Measurements from ENCODE around the gene SHB. TPM values are rescaled to one million over a fixed set of nuclear protein-coding genes. Genes with fewer than 3 reads are reported as not detected.

Gene SHB
- total RNA-seq, 2 experiments from 2014 or later: 0.41 to 1.0 TPM

- no TSS peak for BruUV-seq (replicated peaks)
- no peaks in the 10 kb centered on the region for H3K79me2 ChIP-seq (ENCODE audit: insufficient read depth, low read depth, low read length)
- no peaks in the 10 kb centered on the region for H3K9me3 ChIP-seq (ENCODE audit: low read length)
- H2AFZ ChIP-seq (ENCODE audit: low read length): no peak overlapping the region
- no peak overlapping the region for H3K4me3 ChIP-seq (ENCODE audit: low read depth, low read length, poor library complexity, severe bottlenecking)
- DNase-seq (ENCODE audit: low spot score): no peak
- no peaks in the 10 kb centered on the region for H3K36me3 ChIP-seq (ENCODE audit: insufficient read depth, low read length)
- H3K4me1 ChIP-seq (ENCODE audit: insufficient read depth, low read length, poor library complexity, severe bottlenecking): no peaks in the 10 kb centered on the region
- ChIA-PET CTCF (ENCODE audit: unreplicated experiment) (no interaction called here), POLR2A (no interaction called here)
- intact Hi-C loops (cut with micrococcal nuclease; ENCODE audit: unreplicated experiment): no loop called here
- no peak overlapping the region for H3K4me2 ChIP-seq (ENCODE audit: low read length)
- no peak for TF ChIP-seq CTCF (conservative IDR thresholded peaks at IDR 0.05; ENCODE audit: low read length)
- no peak for TF ChIP-seq EZH2phosphoT487 (IDR thresholded peaks at IDR 0.05; ENCODE audit: borderline replicate concordance, low read depth, low read length)
- no peaks in the 10 kb centered on the region for H3K9me2 ChIP-seq (ENCODE audit: insufficient read depth, low read length)
- no peak overlapping the region for H3K27ac ChIP-seq (ENCODE audit: low read depth, low read length, poor library complexity, severe bottlenecking)
- no peaks in the 10 kb centered on the region for H4K20me1 ChIP-seq (ENCODE audit: insufficient read depth, low read length)
Observed at GRCh38 chr9:38036359-38037084, 32.5 kb downstream of the SHB start.

GRCh38 chr9:38035873-38036272 lies 33.2 kb downstream of the SHB start:
- no peak overlapping the region for H3K4me3 ChIP-seq (ENCODE audit: low read depth, low read length, poor library complexity, severe bottlenecking)
- H3K4me1 ChIP-seq (ENCODE audit: insufficient read depth, low read length, poor library complexity, severe bottlenecking): no peaks in the 10 kb centered on the region
- H3K27ac ChIP-seq (ENCODE audit: low read depth, low read length, poor library complexity, severe bottlenecking): no peak overlapping the region
- ChIA-PET POLR2A (no interaction called here), CTCF (ENCODE audit: unreplicated experiment) (no interaction called here)
- no TSS peak for BruUV-seq (replicated peaks)
- intact Hi-C loops (cut with micrococcal nuclease; ENCODE audit: unreplicated experiment): no loop called here
- H3K9me3 ChIP-seq (ENCODE audit: low read length): no peaks in the 10 kb centered on the region
- no peak for TF ChIP-seq CTCF (conservative IDR thresholded peaks at IDR 0.05; ENCODE audit: low read length)
- TF ChIP-seq EZH2phosphoT487 (IDR thresholded peaks at IDR 0.05; ENCODE audit: borderline replicate concordance, low read depth, low read length): no peak
- no peaks in the 10 kb centered on the region for H3K36me3 ChIP-seq (ENCODE audit: insufficient read depth, low read length)
- no peak overlapping the region for H2AFZ ChIP-seq (ENCODE audit: low read length)
- H3K79me2 ChIP-seq (ENCODE audit: insufficient read depth, low read depth, low read length): no peaks in the 10 kb centered on the region
- H3K9me2 ChIP-seq (ENCODE audit: insufficient read depth, low read length): no peaks in the 10 kb centered on the region
- H3K4me2 ChIP-seq (ENCODE audit: low read length): no peak overlapping the region
- no peak for DNase-seq (ENCODE audit: low spot score)
- H4K20me1 ChIP-seq (ENCODE audit: insufficient read depth, low read length): no peaks in the 10 kb centered on the region

- H3K9me3 ChIP-seq (ENCODE audit: low read length): no peaks in the 10 kb centered on the region
- no peaks in the 10 kb centered on the region for H4K20me1 ChIP-seq (ENCODE audit: insufficient read depth, low read length)
- DNase-seq (ENCODE audit: low spot score): no peak
- H3K9me2 ChIP-seq (ENCODE audit: insufficient read depth, low read length): no peaks in the 10 kb centered on the region
- no peak overlapping the region for H2AFZ ChIP-seq (ENCODE audit: low read length)
- no peaks in the 10 kb centered on the region for H3K36me3 ChIP-seq (ENCODE audit: insufficient read depth, low read length)
- ChIA-PET POLR2A (interaction anchor here (0.9 kb wide), 1 partner anchor 113 kb away, joined by 4 read pairs; no protein-coding TSS in a partner anchor), CTCF (ENCODE audit: unreplicated experiment) (no interaction called here)
- BruUV-seq (replicated peaks): no TSS peak
- H3K79me2 ChIP-seq (ENCODE audit: insufficient read depth, low read depth, low read length): no peaks in the 10 kb centered on the region
- TF ChIP-seq EZH2phosphoT487 (IDR thresholded peaks at IDR 0.05; ENCODE audit: borderline replicate concordance, low read depth, low read length) (no peak), CTCF (conservative IDR thresholded peaks at IDR 0.05; ENCODE audit: low read length) (no peak)
- H3K4me1 ChIP-seq (ENCODE audit: insufficient read depth, low read length, poor library complexity, severe bottlenecking): no peaks in the 10 kb centered on the region
- H3K4me2 ChIP-seq (ENCODE audit: low read length): no peak overlapping the region
- no peak overlapping the region for H3K27ac ChIP-seq (ENCODE audit: low read depth, low read length, poor library complexity, severe bottlenecking)
- no peak overlapping the region for H3K4me3 ChIP-seq (ENCODE audit: low read depth, low read length, poor library complexity, severe bottlenecking)
- intact Hi-C loops (cut with micrococcal nuclease; ENCODE audit: unreplicated experiment): no loop called here
Observed at GRCh38 chr9:38033941-38034340, 35.1 kb downstream of the SHB start.
